ENCODE results near the gene PCNT. TPM values are rescaled to one million over a fixed set of nuclear protein-coding genes. Genes with fewer than 3 reads are reported as not detected.

Gene PCNT
- total RNA-seq, 1 donor from 2014 or later: 71.3 TPM

GRCh38 chr21:46379691-46380090 lies 55.7 kb downstream of the PCNT start:
- intact Hi-C loops (cut with micrococcal nuclease): no loop called here

- intact Hi-C loops (cut with micrococcal nuclease): no loop called here
Measured at GRCh38 chr21:46381541-46381940, 57.6 kb downstream of the PCNT start.

- intact Hi-C loops (cut with micrococcal nuclease): no loop called here
Measured at GRCh38 chr21:46384556-46384955, 60.6 kb downstream of the PCNT start.

- intact Hi-C loops (cut with micrococcal nuclease): no loop called here
Measured at GRCh38 chr21:46385846-46386733, 62.1 kb downstream of the PCNT start.

GRCh38 chr21:46386734-46387088 lies 62.8 kb downstream of the PCNT start:
- intact Hi-C loops (cut with micrococcal nuclease): no loop called here

- intact Hi-C loops (cut with micrococcal nuclease): no loop called here
Measured at GRCh38 chr21:46388206-46388880, 64.4 kb downstream of the PCNT start.

GRCh38 chr21:46388896-46389295 lies 64.9 kb downstream of the PCNT start:
- intact Hi-C loops (cut with micrococcal nuclease): no loop called here

GRCh38 chr21:46390603-46391545 lies 66.9 kb downstream of the PCNT start:
- intact Hi-C loops (cut with micrococcal nuclease): no loop called here

- intact Hi-C loops (cut with micrococcal nuclease): no loop called here
Measured at GRCh38 chr21:46391773-46392172, 67.8 kb downstream of the PCNT start.

- intact Hi-C loops (cut with micrococcal nuclease): no loop called here
Measured at GRCh38 chr21:46392921-46393320, 69.0 kb downstream of the PCNT start.

GRCh38 chr21:46393451-46393940 lies 69.5 kb downstream of the PCNT start:
- intact Hi-C loops (cut with micrococcal nuclease): no loop called here

GRCh38 chr21:46393941-46394594 lies 70.1 kb downstream of the PCNT start:
- intact Hi-C loops (cut with micrococcal nuclease): no loop called here

- intact Hi-C loops (cut with micrococcal nuclease): no loop called here
Measured at GRCh38 chr21:46394595-46395104, 70.7 kb downstream of the PCNT start.

GRCh38 chr21:46397211-46397905 lies 73.4 kb downstream of the PCNT start:
- intact Hi-C loops (cut with micrococcal nuclease): no loop called here

- intact Hi-C loops (cut with micrococcal nuclease): no loop called here
Measured at GRCh38 chr21:46397993-46398392, 74.0 kb downstream of the PCNT start.

- intact Hi-C loops (cut with micrococcal nuclease): no loop called here
Measured at GRCh38 chr21:46399129-46399528, 75.2 kb downstream of the PCNT start.

- intact Hi-C loops (cut with micrococcal nuclease): no loop called here
Measured at GRCh38 chr21:46399686-46400085, 75.7 kb downstream of the PCNT start.

GRCh38 chr21:46401186-46401910 lies 77.4 kb downstream of the PCNT start:
- intact Hi-C loops (cut with micrococcal nuclease): no loop called here

- intact Hi-C loops (cut with micrococcal nuclease): no loop called here
Measured at GRCh38 chr21:46402421-46402820, 78.5 kb downstream of the PCNT start.
